ENCODE data around the gene EML4.

DNA sequence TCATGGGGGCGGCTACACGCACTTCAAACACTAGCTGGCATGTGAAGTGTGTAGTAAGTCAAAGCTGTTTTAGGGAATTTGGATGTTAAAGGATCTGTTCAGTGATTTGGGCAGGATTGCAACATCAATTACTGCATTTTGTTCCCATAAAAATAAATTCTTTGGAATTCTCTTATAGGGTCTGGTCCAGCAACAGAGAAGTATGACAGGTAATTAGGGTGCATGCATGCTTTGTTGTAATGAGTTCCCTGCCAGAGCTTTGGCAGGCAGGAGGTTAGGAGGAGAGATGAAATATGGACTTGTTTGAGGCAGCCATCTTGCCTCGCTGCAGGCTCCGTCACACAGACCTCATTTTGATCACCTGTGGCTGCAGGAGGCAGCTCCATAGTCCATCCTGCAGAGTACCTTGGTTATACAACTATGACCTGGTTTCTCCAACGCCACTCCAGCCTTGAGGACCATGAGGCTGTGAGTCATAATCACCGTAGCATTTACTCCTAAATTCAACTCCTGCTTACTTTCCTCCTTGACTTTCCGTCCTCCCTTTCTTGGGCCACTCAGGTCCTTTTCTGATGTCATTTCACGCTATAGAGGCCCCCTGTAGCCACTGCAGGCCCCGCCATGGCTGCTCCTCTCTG lies 26.5 kb upstream of the EML4 start:
- TF ChIP-seq EZH2phosphoT487 (IDR thresholded peaks at IDR 0.05; ENCODE audit: borderline replicate concordance, low read length) (no peak), CTCF (conservative IDR thresholded peaks at IDR 0.05; ENCODE audit: low read depth, low read length) (no peak)
